Measurements from ENCODE around the gene ABCC6.
"Not testable (repeated sequence)": the region's sequence is repeated elsewhere in the genome, so short reads cannot be mapped to it uniquely, and the experiment has no call there.

The ABCC6 gene

DNA sequence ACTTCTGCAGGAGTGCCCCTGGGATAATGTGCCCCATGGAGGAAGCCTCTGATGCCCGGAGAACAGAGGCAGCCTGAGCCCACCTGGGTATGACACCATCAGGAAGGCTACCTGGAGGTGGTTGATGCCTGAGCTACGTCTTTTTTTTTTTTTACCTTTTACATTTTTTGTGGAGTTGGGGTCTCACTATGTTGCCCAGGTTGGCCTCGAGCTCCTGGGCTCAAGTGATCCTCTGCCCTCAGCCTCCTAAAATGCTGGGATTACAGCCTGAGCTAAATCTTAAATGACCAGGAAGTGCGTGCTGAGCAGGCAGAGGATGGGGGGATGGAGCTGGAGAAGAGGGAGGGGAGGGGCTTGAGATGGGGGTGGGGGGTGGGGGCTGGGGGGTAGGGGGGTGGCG is 32.7 kb downstream of the ABCC6 start:
- no peak for DNase-seq (ENCODE audit: low read depth in 2 of 2)

DNA sequence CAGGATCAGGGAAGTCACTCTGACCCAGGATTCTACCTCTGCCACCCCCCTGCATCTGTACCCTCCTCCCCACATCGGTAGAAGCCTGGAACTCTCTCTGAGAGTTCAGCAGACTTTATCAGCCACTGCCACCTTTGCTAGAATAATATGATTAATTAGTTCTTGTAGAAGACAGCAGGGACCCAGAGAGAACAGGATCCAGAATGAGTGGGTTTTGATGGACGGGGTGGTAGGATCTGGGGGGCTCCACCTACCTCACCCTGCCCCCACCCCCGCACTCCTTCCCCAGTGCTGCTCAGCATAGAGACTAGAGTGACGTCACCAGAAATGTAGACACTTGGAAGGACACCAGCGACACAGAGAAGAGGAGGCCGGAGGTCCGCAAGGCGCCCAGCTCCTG is 33.5 kb downstream of the ABCC6 start:
- DNase-seq (ENCODE audit: low read depth in 2 of 2): no peak

DNA sequence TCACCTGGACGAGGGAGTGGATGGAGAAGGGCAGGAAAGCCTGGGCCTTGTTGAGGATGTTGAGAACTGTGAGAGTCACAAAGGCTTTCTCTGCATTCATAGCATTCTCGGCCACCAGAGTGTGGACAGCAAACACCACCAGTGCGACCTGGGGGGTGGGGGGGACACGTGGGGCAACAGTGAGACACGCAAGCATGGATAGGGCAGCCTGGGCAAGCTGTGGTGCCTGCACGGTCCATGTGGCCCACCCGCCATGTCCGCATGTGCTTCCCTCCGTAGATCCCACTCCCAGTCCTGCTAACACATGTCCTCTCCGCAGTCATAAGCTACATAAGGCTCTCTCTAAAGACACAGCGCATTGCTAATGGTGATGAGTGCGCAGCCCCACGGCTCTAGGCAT is 34.5 kb downstream of the ABCC6 start:
- no peak for DNase-seq (ENCODE audit: low read depth in 2 of 2)

DNA sequence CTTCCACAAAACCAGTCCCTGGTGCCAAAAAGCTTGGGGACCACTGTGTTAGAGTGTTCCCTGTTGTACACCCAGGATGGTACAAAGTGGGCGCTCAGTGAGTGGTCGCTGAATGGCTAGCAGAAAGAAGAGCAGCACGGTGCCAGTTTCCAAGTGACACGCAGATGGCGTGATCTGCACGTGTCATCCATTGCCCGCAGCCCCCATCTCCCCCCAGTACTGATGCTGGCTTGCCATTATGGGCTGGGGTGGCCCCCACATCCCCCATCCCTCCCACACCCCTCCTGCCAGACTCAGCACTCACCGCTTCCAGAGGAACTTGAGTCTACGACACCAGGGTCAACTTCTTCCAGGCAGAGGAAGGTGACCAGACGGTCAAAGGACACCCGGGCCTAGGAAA is 36.5 kb downstream of the ABCC6 start:
- no peak for DNase-seq (ENCODE audit: low read depth in 2 of 2)

DNA sequence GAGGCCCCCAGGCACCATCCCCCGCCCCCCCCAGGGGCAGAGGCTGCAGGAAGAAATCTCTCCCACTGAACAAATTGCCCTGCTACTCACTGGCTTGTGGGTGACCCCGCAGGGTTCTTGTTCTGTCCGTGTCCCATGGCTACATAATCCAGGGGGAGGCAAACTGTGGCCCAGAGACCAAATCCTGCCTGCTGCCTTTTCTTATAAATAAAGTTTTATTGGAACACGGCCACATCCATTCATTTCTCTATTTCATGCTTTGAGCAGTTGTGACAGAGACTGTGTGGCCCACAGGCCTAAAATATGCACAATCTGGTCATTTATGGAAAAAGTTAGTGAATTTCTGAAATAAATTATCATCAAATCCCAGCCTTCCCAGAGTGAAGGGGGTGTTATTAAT is 38.2 kb downstream of the ABCC6 start:
- no peak for DNase-seq (ENCODE audit: low read depth in 2 of 2)

DNA sequence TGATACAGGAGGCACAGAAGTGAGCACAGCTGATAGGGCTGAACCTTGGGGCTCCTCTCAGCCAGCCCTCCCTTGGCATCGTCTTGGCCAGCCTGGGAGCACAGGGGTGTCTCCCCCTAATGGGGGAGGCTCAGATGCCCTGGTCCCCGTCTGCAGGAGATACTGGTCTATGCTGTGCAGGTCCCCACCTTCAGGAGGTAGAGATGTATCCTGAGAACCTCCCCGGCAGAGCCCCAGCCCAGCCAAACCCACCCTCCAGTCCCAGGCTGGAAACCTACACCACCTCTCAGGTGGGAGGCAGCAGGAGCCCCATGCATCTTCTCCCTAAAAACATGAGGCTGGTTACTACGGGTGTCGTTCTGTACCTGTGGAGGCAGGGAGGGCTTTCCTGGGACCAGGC is 38.7 kb downstream of the ABCC6 start:
- DNase-seq (ENCODE audit: low read depth in 2 of 2): no peak

DNA sequence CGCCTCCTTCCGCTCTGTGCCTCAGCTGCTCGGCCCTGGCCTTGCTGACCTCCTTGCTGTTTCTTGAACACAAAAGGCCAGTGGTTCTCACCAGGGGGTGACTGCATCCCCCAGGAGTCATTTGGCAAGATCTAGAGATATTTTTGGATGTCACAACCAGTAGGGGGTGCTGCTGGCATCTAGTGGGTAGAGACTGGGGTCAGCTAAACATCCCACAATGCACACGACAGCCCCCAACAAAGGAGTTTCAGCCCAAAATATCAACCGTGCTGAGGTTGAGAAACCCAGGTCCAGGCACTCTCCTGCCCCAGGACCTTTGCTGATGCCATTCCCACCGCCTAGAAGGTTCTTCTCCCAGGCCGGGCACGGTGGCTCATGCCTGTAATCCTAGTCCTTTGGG is 39.7 kb downstream of the ABCC6 start:
- no peak for DNase-seq (ENCODE audit: low read depth in 2 of 2)

DNA sequence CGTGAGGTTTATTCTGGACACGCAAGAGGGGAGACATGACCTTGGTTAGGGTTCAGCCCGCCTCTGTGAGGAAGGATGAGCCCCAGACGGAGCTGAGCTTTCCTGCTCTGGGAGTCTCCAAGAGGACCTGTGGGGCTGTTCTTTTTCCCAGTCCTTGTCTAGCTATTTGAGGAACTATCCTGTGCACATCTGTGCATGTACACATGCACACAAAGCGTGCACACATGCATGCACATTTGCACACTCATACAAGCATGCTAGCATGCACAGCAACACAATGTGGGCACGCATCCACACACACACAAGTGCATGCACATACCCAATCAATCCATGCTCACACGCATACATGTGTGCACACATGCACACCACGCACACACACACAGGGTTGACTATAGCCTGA is 40.4 kb downstream of the ABCC6 start:
- no peak for DNase-seq (ENCODE audit: low read depth in 2 of 2)

DNA sequence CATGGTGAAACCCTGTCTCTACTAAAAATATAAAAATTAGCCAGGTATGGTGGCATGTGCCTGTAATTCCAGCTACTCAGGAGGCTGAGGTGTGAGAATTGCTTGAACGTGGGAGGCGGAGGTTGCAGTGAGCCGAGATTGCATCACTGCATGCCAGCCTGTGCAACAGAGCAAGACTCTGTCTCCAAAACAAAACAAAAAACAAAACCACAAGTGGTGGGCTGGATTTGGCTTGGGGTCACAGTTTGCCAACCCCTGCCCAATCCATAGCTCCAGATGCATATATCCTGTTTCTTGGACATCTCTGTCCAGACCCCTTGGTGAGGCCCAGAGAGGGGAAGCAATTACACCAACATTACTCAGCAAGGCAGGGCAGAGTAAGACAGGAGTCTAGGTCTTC is 41.5 kb downstream of the ABCC6 start:
- DNase-seq (ENCODE audit: low read depth in 2 of 2): not testable (repeated sequence)

DNA sequence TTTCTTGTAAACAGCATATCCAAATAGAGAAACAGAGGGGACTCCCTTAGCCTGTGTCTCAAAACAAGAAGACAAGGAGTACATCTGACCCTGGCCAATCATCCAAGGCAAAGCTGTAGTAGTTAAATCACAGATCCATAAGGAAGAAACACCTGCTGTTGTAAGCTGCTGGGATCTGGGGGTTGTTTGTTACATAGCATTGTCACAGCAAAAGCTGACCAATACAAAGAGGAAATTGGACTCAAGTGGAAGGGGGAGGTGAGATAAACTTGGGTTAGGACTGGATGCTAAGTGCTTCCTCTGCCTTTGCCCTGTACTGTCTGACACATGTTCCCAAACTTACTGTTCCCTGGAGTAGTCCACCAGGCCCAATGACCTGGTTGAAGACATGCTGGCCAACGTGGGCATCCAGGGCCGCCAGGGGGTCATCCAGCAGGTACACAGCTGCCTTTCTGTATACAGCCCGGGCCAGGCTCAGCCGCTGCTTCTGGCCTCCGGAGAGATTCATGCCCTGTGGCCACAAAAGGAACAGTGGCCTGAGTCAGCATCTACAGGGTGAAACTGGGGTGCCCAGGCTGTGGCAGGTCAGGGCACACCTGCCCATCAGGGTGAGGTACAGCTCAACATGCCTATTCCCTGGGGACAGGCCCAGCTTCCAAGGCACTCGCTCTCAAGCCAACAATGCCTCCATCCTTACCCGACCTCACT is 44.7 kb downstream of the ABCC6 start:
- DNase-seq (ENCODE audit: low read depth in 2 of 2): no peak

DNA sequence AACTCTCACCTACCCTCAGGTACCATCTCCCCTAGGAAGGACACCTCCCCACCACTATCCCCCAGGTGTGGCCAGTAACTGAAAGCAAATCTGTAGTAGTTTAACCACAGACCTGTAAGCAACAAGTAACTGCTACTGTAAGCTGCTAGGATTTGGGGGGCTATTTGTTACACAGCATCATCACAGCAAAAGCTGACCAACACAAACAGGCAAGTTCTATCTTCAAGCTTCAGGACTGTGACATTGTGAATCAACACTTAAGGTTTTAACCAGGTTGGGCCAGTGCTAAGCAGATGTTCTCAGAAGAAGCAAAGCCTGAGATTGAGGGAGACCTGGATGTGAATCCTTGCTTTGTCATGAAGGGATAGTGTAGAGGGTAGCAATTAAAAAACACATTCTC is 47.0 kb downstream of the ABCC6 start:
- no peak for DNase-seq (ENCODE audit: low read depth in 2 of 2)

DNA sequence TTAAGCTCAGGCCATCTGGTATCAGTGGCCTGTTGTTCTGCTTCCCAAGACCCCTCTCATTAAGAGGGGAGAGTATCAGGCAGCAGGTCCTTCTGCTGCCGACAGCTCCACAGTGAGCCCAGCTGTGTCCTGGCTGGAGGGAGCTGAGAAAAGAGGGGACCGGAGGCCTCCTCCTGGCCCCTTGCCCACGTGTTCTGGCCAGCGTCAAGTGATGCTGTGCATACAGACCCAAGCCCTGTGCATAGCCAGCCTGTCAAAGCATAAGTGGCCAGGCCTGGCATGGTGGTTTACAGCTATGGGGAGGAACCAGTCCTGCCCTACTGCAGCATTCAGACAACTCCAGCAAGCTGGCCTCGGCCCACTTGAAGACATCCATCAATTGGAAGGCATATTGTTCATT is 48.0 kb downstream of the ABCC6 start:
- no peak for DNase-seq (ENCODE audit: low read depth in 2 of 2)

DNA sequence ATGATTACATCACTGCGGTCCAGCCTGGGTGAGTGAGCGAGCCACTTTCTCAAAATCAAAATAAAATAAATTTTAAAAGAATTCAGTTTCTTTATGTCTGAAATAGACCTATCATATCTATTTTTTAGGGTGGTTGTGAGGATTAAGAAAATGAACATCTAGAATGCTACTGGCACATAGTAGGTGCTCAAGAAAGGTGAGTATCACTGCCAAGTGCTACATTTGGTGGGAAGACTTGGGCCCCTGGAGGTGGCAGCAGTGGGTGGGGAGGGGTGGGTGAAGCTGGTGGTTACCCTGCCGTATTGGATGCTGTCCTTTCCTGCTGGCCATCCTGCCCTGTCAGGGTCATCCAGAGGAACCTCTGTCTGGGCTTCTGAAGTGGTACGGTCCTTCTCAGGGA is 50.3 kb downstream of the ABCC6 start:
- no peak for DNase-seq (ENCODE audit: low read depth in 2 of 2)

DNA sequence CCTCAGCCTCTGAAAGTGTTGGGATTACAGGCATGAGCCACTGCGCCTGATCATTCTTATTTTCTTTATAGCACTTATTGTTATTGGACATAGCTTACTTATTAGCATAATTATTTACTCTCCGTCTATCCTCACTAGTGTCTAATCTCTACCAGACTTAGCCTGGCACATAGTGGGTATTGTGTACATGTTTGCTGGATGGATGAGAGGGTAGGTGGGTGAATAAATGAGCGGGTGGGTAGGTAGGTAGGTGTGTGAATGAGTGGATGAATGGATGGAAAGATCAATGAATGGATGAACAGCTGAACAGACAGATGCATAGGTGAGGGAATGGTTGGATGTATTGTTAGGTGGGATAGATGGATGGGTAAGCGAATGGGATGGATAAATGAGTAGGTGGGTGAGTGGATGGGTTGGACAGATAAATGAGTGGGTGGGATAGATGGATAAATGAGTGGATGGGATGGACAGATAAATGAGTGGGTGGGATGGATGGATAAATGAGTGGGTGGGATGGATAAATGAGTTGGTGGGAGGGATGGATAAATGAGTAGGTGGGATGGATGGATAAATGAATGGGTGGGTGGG is 51.9 kb downstream of the ABCC6 start:
- DNase-seq (ENCODE audit: low read depth in 2 of 2): no peak

DNA sequence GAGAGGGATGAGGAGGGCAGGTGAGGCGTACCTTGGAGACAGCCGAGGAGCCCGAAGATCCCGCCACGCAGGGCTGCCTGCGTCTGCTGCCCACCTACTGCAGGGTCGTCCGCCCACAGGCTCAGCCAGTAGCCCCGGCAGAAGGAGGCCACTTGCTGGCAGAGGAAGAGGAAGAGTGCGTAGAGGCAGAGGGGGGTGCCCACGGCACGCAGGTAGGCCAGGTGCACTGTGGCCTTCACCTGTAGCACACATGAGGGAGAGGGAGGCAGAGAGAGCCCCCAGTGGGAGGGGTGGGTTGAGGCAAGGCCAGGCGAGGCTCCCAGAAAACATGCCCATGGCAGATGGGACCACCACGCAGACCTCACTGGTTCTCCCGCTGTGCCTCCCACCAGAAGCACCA is 53.7 kb downstream of the ABCC6 start:
- no peak for DNase-seq (ENCODE audit: low read depth in 2 of 2)

DNA sequence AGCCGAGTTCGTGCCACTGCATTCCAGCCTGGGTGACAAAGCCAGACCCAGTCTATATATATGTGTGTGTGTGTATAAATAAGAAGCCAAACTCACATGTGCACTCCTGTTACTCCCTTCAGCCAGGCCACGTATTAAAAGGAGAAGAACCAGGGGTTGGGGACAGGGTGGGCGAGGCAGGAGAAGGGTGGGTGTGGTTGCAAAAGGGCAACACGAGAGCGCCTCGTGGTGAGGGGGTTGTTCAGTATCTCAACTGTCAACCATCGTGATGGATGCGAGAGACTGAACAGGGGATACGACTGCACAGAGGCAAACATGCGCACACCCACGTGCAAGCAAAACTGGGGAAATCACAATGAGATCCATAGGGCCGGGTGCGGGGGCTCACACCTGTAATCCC is 54.9 kb downstream of the ABCC6 start:
- DNase-seq (ENCODE audit: low read depth in 2 of 2): no peak

DNA sequence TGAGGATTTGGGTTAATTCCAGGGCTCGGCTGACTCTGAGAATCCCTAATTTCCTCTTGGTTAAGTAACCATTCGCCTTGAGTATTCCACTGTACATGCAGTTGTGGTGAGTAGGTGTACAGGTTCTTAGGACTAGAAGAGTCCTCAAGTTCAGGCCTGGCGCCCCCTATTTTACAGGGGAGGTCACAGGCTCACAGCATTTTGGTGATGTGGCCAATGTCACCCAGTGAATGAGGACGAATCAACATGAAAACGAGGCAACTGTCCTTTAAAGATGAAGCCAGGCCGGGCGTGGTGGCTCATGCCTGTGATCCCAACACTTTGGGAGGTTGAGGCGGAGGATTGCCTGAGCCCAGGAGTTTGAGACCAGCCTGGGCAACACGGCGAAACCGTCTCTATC is 55.4 kb downstream of the ABCC6 start:
- DNase-seq (ENCODE audit: low read depth in 2 of 2): no peak

DNA sequence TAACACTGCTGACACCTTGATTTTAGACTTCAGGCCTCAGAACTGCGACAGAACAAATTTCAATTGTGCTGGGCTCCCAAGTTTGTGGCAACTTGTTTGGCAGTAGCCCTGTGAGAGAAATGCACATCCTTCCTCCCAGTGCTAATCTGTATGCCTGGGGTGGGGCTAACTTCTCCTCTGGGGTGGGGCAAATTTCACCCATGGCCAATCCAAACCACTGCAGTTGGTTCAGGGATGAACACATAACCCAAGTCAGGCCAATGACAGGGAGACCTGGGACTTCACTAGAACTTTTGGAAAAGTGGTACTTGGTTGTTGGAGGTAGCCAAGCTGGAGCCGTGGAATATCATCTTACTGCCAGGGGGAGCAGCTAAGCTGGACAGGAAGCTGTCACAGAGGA is 56.3 kb downstream of the ABCC6 start:
- no peak for DNase-seq (ENCODE audit: low read depth in 2 of 2)

DNA sequence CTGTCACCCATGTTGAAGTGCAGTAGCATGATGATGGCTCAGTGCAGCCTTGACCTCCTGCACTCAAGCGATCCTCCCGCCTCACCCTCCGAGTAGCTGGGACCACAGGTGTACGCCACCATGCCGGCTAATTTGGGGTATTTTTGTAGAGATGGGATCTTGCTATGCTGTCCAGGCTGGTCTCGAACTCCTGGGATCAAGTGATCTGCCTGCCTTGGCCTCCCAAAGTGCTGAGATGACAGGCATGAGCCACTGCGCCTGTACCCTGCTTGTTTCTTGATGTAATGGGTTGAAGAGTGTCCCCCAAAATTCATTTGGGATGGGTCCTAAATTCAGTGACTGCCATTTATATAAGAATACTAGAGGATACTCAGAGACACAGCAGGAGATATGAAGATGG is 57.2 kb downstream of the ABCC6 start:
- DNase-seq (ENCODE audit: low read depth in 2 of 2): no peak

DNA sequence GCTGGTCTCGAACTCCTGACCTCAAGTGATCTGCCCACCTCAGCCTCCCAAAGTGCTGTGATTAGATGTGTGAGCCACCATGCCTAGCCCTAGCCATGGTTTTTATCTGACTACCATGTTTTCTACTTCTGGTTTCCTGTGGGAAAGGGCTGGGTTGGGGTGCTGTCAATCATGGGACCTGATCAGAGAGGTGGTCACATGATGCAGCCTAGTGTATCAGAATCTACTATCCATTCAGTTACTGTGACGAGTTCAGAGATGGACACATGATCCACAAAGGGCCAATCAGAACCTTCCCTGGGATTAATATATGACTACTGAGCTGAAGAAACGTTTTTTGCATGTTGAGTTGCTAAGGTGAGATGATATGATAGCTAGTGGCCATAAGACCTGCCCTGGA is 59.1 kb downstream of the ABCC6 start:
- DNase-seq (ENCODE audit: low read depth in 2 of 2): no peak

DNA sequence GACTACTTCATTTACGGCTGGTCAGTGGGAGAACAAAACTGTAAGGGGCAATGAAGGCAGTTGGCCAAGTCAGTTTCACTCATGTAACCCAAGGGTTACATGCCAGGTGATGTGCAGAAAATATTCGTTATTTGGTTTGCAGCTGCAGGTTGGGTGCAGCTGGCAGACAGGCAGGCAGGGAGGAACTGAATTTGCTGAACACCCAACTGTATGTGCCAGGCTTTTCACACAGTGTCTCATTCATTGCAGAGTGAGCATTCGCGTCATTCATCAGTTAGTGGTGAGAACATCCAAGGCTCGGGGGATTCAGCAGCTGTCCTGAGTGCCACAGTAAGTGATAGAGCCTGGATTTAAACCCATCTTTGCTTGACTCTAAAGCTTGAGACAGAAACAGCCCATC is 59.7 kb downstream of the ABCC6 start:
- DNase-seq (ENCODE audit: low read depth in 2 of 2): no peak

DNA sequence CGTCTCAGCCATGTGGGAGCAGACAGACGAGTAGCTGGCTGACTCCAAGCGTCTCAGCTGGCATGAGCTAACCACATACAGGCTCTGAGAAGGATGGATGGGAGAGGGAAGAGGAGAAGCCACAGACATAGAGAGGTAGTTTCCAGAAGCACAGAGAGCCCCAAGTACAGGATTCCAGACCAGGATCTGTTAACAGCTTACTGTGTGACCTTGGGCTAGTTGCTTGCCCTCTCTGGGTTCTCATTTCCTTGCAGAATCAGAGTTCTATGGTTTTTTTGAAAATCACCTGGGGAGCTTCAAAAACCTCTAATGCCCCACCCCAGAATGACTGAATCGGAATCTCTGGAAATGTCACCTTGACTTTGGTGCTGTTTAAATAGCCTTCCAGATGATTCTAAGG is 60.2 kb downstream of the ABCC6 start:
- DNase-seq (ENCODE audit: low read depth in 2 of 2): no peak

DNA sequence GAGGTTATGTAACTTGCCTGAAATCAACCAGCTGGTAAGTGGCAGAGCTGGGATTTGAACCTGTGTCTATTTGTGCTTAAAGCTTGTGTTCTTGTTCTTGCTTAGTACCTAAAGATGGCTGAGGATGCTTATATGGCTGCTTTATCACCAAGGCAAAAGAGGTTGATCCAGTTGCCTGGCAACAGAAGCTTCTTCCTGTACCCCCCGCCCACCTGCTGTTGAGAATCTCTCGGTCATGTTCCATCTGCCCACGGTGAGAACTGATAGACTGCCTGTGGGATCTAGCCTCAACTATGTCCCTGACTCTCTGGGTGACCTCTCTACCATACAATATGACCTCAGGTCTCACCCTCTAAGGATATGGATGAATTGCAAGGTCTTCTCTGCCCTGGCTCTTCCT is 60.7 kb downstream of the ABCC6 start:
- DNase-seq (ENCODE audit: low read depth in 2 of 2): no peak

DNA sequence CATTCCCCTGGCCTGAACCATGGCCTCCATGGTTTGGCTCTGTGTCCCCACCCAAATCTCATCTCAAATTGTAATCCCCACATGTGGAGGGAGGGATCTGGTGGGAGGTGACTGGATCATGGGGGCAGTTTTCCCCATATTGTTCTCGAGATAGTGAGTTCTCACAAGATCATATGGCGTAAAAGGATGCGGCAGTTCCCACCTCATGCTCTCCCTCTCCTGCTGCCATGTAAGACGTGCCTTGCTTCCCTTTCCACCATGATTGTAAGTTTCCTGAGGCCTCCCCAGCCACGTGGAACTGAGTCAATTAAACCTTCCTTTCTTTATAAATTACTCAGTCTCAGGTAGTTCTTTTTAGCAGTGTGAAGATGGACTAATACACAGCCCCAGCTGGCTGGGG is 61.5 kb downstream of the ABCC6 start:
- not testable (repeated sequence) for DNase-seq (ENCODE audit: low read depth in 2 of 2)
